ENCODE results near the gene FGF4.
"Not testable (repeated sequence)": the region's sequence is repeated elsewhere in the genome, so short reads cannot be mapped to it uniquely, and the experiment has no call there.

The FGF4 gene

GRCh38 chr11:69774354-69775162, 583 bp downstream of the FGF4 start:
- no peak overlapping the region for H3K4me3 ChIP-seq (ENCODE audit: low read depth, low read length)
- no peak for DNase-seq (ENCODE audit: low read depth)
- no peak for TF ChIP-seq CTCF (conservative IDR thresholded peaks at IDR 0.05; ENCODE audit: low read depth, low read length)

- TF ChIP-seq CTCF (conservative IDR thresholded peaks at IDR 0.05; ENCODE audit: low read depth, low read length) = no peak
- DNase-seq (ENCODE audit: low read depth) = no peak
- H3K4me3 ChIP-seq (ENCODE audit: low read depth, low read length) = no peak overlapping the region
Observed at GRCh38 chr11:69773626-69774353, 1.4 kb downstream of the FGF4 start.

DNA sequence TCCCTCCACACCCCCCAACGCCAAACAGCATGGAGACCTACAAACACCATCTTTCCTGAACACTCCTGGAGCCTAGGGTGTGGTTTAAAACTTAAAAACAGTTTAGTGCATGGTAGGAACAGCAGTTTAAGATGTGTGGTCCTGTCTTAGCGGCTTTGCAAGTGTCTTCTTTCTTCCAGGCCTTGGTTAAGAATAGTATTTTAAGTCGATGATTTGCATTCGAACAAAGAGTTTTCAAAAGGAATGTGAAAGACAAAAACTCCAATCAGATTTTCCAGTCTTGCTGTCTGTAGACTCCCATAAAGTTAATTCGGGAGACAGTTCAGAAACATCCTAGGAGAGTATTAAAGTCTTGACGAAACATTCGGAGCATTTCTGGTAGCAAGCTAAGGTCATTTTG, 3.7 kb downstream of the FGF4 start:
- no peak for DNase-seq (ENCODE audit: low read depth)
- no peak for TF ChIP-seq CTCF (conservative IDR thresholded peaks at IDR 0.05; ENCODE audit: low read depth, low read length)
- H3K4me3 ChIP-seq (ENCODE audit: low read depth, low read length) = no peak overlapping the region

GRCh38 chr11:69770540-69770939, 4.6 kb downstream of the FGF4 start:
- no peak for TF ChIP-seq CTCF (conservative IDR thresholded peaks at IDR 0.05; ENCODE audit: low read depth, low read length)
- DNase-seq (ENCODE audit: low read depth) = no peak
- H3K4me3 ChIP-seq (ENCODE audit: low read depth, low read length) = no peak overlapping the region

DNA sequence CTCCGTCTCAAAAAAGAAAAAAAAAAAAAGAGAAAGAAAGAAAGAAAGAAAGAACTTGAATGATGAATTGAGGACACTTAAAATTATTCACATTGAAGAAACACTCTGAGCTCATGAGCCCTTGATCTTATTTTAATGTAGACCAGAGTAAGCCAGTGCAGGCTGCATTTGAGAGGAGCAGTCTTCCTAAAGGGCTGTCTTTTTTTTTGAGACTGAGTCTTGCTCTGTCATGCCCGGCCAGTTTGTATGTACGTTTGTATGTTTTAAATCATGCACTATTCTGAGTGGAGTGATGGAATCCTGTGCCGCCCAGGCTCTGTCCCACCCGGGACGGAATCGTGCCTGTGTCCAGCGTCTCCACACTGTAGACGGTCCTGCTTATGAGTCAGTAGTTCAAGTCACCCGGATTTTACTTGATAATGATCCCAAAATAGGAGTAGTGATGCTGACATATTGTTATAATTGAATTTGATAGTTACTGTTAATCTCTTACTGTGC, 9.6 kb downstream of the FGF4 start:
- H3K4me3 ChIP-seq (ENCODE audit: low read depth, low read length) = no peak overlapping the region
- no peak for TF ChIP-seq CTCF (conservative IDR thresholded peaks at IDR 0.05; ENCODE audit: low read depth, low read length)
- DNase-seq (ENCODE audit: low read depth) = no peak

- not testable (repeated sequence) for H3K4me3 ChIP-seq (ENCODE audit: low read depth, low read length); DNase-seq (ENCODE audit: low read depth)
Observed at GRCh38 chr11:69764918-69765317, 10.2 kb downstream of the FGF4 start.

DNA sequence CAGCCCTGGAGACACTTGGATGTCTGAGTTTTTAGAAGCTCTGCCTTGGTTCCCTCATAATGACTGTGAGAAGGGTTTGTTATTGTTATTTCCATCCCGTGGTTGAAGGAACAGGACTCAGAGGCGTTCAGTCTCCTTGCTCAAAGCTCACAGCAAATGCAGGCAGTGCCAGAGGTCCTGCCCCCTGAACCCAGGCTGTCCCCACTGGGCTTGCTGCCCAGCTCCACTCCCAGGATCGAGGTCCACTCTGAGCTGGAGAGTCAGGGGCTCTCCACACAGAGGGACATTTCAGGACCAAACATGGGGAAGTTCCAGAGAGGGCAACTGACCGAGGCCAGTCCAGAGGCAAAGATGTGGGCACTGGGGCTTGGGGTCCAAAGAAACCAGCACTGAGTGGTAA, 14.8 kb downstream of the FGF4 start:
- no peak overlapping the region for H3K4me3 ChIP-seq (ENCODE audit: low read depth, low read length)
- TF ChIP-seq CTCF (conservative IDR thresholded peaks at IDR 0.05; ENCODE audit: low read depth, low read length) = no peak
- DNase-seq (ENCODE audit: low read depth) = no peak

Data from choroid plexus epithelial cell (primary cell).